Activated CD4-positive, alpha-beta T cell treated with anti-CD3 and anti-CD28 coated beads for 24 hours (primary cell): ENCODE results near the gene SAG.

Experiments used
- DNase-seq, 2 donors: peaks; one replicate each; pipeline ENCODE4 v3.0.0-alpha.2; 2020; ENCODE audit warnings: low read depth in 2 of 2

The SAG gene

GRCh38 chr2:233288663-233289062 lies 19.0 kb upstream of the SAG start:
- no peak for DNase-seq

- no peak for DNase-seq
These were observed 18.0 kb upstream of the SAG start for GRCh38 chr2:233289648-233290047.

- DNase-seq, result no peak
These were observed 17.4 kb upstream of the SAG start for GRCh38 chr2:233290051-233290845.

GRCh38 chr2:233295891-233296290 lies 11.7 kb upstream of the SAG start:
- no peak for DNase-seq

GRCh38 chr2:233297076-233297475 lies 10.5 kb upstream of the SAG start:
- no peak for DNase-seq

GRCh38 chr2:233300401-233300800 lies 7.2 kb upstream of the SAG start:
- DNase-seq, result no peak

- DNase-seq, result no peak
These were observed 6.4 kb upstream of the SAG start for GRCh38 chr2:233301248-233301647.

- no peak for DNase-seq
These were observed 5.8 kb upstream of the SAG start for GRCh38 chr2:233301811-233302210.

GRCh38 chr2:233303252-233303651 lies 4.4 kb upstream of the SAG start:
- no peak for DNase-seq

- DNase-seq, result no peak
These were observed 3.8 kb downstream of the SAG start for GRCh38 chr2:233311241-233311926.

- no peak for DNase-seq
These were observed 5.3 kb downstream of the SAG start for GRCh38 chr2:233312874-233313273.

GRCh38 chr2:233314180-233314925 lies 6.7 kb downstream of the SAG start:
- no peak for DNase-seq

GRCh38 chr2:233317196-233317943 lies 9.8 kb downstream of the SAG start:
- DNase-seq, result no peak

- no peak for DNase-seq
These were observed 11.6 kb downstream of the SAG start for GRCh38 chr2:233319256-233319655.

GRCh38 chr2:233320470-233320869 lies 12.9 kb downstream of the SAG start:
- no peak for DNase-seq

GRCh38 chr2:233321166-233321565 lies 13.6 kb downstream of the SAG start:
- DNase-seq, result no peak

GRCh38 chr2:233323851-233324250 lies 16.2 kb downstream of the SAG start:
- DNase-seq, result no peak

GRCh38 chr2:233325256-233325655 lies 17.6 kb downstream of the SAG start:
- DNase-seq, result no peak

- no peak for DNase-seq
These were observed 18.2 kb downstream of the SAG start for GRCh38 chr2:233325814-233326213.

GRCh38 chr2:233326500-233326899 lies 18.9 kb downstream of the SAG start:
- DNase-seq, result no peak

GRCh38 chr2:233328922-233329321 lies 21.3 kb downstream of the SAG start:
- no peak for DNase-seq
